H9 (cell line): Measurements from ENCODE around the gene DMRT1. TPM values are rescaled to one million over a fixed set of nuclear protein-coding genes. Genes with fewer than 3 reads are reported as not detected.

Source experiments
- DNase-seq: peaks from one replicate; pipeline ENCODE4 v3.0.0-alpha.2; 2017
- H2AFZ ChIP-seq: one replicate; pipeline ENCODE4 v1.6.1; 2013; ENCODE audit warnings: mild to moderate bottlenecking, low read length, control low read depth, moderate library complexity
- H2AK5ac ChIP-seq: 2 replicates; pipeline ENCODE4 v1.6.1; 2013; ENCODE audit warnings: low read length, control low read depth, mixed read lengths; ENCODE audit not compliant: insufficient read length
- H2BK120ac ChIP-seq: one replicate; pipeline ENCODE4 v1.6.1; 2013; ENCODE audit warnings: low read depth, mild to moderate bottlenecking, low read length, control low read depth, inconsistent platforms; ENCODE audit not compliant: poor library complexity, severe bottlenecking
- H2BK12ac ChIP-seq: 2 replicates; pipeline ENCODE4 v1.6.1; 2013; ENCODE audit warnings: low read length, control low read depth, mixed read lengths, low read depth; ENCODE audit not compliant: insufficient read length
- H2BK15ac ChIP-seq: 2 replicates; pipeline ENCODE4 v1.6.1; 2013; ENCODE audit warnings: low read depth, low read length, control low read depth
- H2BK20ac ChIP-seq: one replicate; pipeline ENCODE4 v1.6.1; 2013; ENCODE audit warnings: low read depth, mild to moderate bottlenecking, low read length, control low read depth, inconsistent platforms; ENCODE audit not compliant: poor library complexity, severe bottlenecking
- H2BK5ac ChIP-seq: 2 replicates; pipeline ENCODE4 v1.6.1; 2013; ENCODE audit warnings: low read length, control low read depth, mixed read lengths; ENCODE audit not compliant: insufficient read length
- H3K14ac ChIP-seq: 2 replicates; pipeline ENCODE4 v1.6.1; 2013; ENCODE audit warnings: low read length, control low read depth; ENCODE audit not compliant: insufficient read depth
- H3K18ac ChIP-seq: 2 replicates; pipeline ENCODE4 v1.6.1; 2013; ENCODE audit warnings: low read depth, mild to moderate bottlenecking, mixed read lengths, low read length, control low read depth; ENCODE audit not compliant: insufficient read length
- H3K23ac ChIP-seq: 2 replicates; pipeline ENCODE4 v1.6.1; 2013; ENCODE audit warnings: low read length, control low read depth, mixed read lengths, low read depth; ENCODE audit not compliant: insufficient read length
- H3K23me2 ChIP-seq: 2 replicates; pipeline ENCODE4 v1.6.1; 2013; ENCODE audit warnings: low read depth, mild to moderate bottlenecking, mixed read lengths, low read length, control low read depth; ENCODE audit not compliant: insufficient read length, poor library complexity, severe bottlenecking
- H3K27ac ChIP-seq: 2 replicates; pipeline ENCODE4 v1.5.1; 2013; ENCODE audit warnings: low read length, control low read depth, mixed read lengths, low read depth; ENCODE audit not compliant: insufficient read length
- H3K27me3 ChIP-seq: 2 replicates; pipeline ENCODE4 v1.6.1; 2013; ENCODE audit warnings: low read length, control low read depth, inconsistent platforms; ENCODE audit not compliant: insufficient read depth
- H3K4ac ChIP-seq: 2 replicates; pipeline ENCODE4 v1.6.1; 2013; ENCODE audit warnings: low read depth, mild to moderate bottlenecking, control low read depth, inconsistent platforms, low read length, moderate library complexity
- H3K4me1 ChIP-seq: 2 replicates; pipeline ENCODE4 v1.6.1; 2013; ENCODE audit warnings: low read length, control low read depth, inconsistent platforms; ENCODE audit not compliant: insufficient read depth
- H3K4me2 ChIP-seq: 2 replicates; pipeline ENCODE4 v1.6.1; 2013; ENCODE audit warnings: low read length, control low read depth, mixed read lengths; ENCODE audit not compliant: insufficient read length, insufficient read depth
- H3K56ac ChIP-seq: 2 replicates; pipeline ENCODE4 v1.6.1; 2013; ENCODE audit warnings: low read depth, mild to moderate bottlenecking, mixed read lengths, low read length, control low read depth; ENCODE audit not compliant: insufficient read length
- H3K79me1 ChIP-seq: 2 replicates; pipeline ENCODE4 v1.6.1; 2013; ENCODE audit warnings: low read depth, mild to moderate bottlenecking, moderate library complexity, low read length, control low read depth, inconsistent platforms; ENCODE audit not compliant: insufficient read depth, poor library complexity, severe bottlenecking
- H3K79me2 ChIP-seq: 2 replicates; pipeline ENCODE4 v1.6.1; 2013; ENCODE audit warnings: low read length, control low read depth, inconsistent platforms; ENCODE audit not compliant: insufficient read depth
- H3K9ac ChIP-seq: 2 replicates; pipeline ENCODE4 v1.6.1; 2013; ENCODE audit warnings: low read length, control low read depth, mixed read lengths; ENCODE audit not compliant: insufficient read length; ENCODE audit errors: extremely low read depth
- H3K9me3 ChIP-seq: one replicate; pipeline ENCODE4 v1.6.1; 2013; ENCODE audit warnings: low read depth, low read length, inconsistent platforms; ENCODE audit not compliant: control insufficient read depth
- H3T11ph ChIP-seq: one replicate; pipeline ENCODE4 v1.6.1; 2013; ENCODE audit warnings: mild to moderate bottlenecking, low read length, control low read depth, inconsistent platforms
- H4K20me1 ChIP-seq: one replicate; pipeline ENCODE4 v1.6.1; 2013; ENCODE audit not compliant: control insufficient read depth, insufficient read length, insufficient read depth
- H4K5ac ChIP-seq: 2 replicates; pipeline ENCODE4 v1.6.1; 2013; ENCODE audit warnings: low read depth, mild to moderate bottlenecking, mixed read lengths, low read length, control low read depth; ENCODE audit not compliant: insufficient read length
- H4K8ac ChIP-seq: replicated peaks from 2 replicates; pipeline ENCODE4 v1.6.1; 2013; ENCODE audit warnings: low read length, control low read depth, mixed read lengths, low read depth; ENCODE audit not compliant: insufficient read length
- H4K91ac ChIP-seq: 2 replicates; pipeline ENCODE4 v1.6.1; 2013; ENCODE audit warnings: low read depth, mild to moderate bottlenecking, moderate library complexity, mixed read lengths, low read length, control low read depth; ENCODE audit not compliant: insufficient read length
- H3K27ac Mint-ChIP-seq, 3 experiments: 2 replicates in 2 of 3; 3 replicates in 1 of 3; pipeline ENCODE4 v1.8.0; 2020 to 2021; ENCODE audit warnings: mixed read lengths in 3 of 3, mild to moderate bottlenecking in 1 of 3, moderate library complexity in 1 of 3
- H3K27me3 Mint-ChIP-seq: 2 replicates; pipeline ENCODE4 v1.8.0; 2021; ENCODE audit warnings: low read depth, mild to moderate bottlenecking, moderate library complexity, mixed read lengths
- H3K36me3 Mint-ChIP-seq, 3 experiments: 2 replicates in 2 of 3; 3 replicates in 1 of 3; pipeline ENCODE4 v1.8.0; 2020 to 2021; ENCODE audit warnings: low read depth in 3 of 3, mixed read lengths in 3 of 3; ENCODE audit not compliant: insufficient read depth in 1 of 3
- H3K4me1 Mint-ChIP-seq, 2 experiments: 2 replicates each; pipeline ENCODE4 v1.8.0; 2020; ENCODE audit warnings: mixed read lengths in 2 of 2
- H3K4me3 Mint-ChIP-seq, 2 experiments: 2 replicates in 1 of 2; 3 replicates in 1 of 2; pipeline ENCODE4 v1.8.0; 2020 to 2021; ENCODE audit warnings: mild to moderate bottlenecking in 2 of 2, mixed read lengths in 2 of 2, moderate library complexity in 1 of 2
- H3K9me3 Mint-ChIP-seq, 2 experiments: 2 replicates in 1 of 2; 3 replicates in 1 of 2; pipeline ENCODE4 v1.8.0; 2020; ENCODE audit warnings: mild to moderate bottlenecking in 2 of 2, mixed read lengths in 2 of 2, moderate library complexity in 1 of 2
- CTCF ChIP-seq: fragments of 200-600 bp; sonication (generic); conservative IDR thresholded peaks from 3 replicates; pipeline ENCODE4 v1.8.0; 2021; ENCODE audit warnings: antibody characterized with exemption, mild to moderate bottlenecking
- WGBS: extraction: QIAGEN DNeasy Blood & Tissue Kit; methylation state at CpG from one replicate; pipeline ENCODE4 v1.1.7; 2013; ENCODE audit warnings: missing lambda C conversion rate, low lambda C conversion rate, mixed read lengths; ENCODE audit not compliant: insufficient read length; ENCODE audit errors: extremely low coverage; 5-methylcytosine and 5-hydroxymethylcytosine counted together
- total RNA-seq: library from RNA; stranded (reverse); gene quantifications from 2 replicates; pipeline ENCODE4 v1.2.1, GENCODE V29; 2021

DMRT1 gene
- total RNA-seq, 1 experiment from 2014 or later: not detected

DNA sequence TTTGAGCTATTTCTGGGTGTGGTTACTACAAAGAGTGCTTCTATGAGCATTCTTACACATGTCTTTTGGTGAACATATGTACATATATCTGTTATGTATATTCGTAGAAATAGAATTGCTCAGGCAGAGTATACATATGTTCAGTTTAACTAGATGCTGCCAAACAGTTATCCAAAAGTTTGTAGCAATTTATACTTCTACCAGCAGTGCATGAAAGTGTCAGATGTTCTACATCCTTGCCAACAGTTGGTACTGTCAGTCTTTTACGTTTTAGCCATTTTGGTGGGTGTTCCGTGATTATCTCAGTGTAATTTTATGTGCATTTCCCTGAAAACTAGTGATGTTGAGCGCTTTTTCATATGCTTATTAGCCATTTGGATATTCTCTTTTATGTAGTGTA is 172.7 kb downstream of the DMRT1 start:
- Histone ChIP-seq H3K79me1 (no peaks in the 10 kb centered on the region), H2BK5ac (no peak overlapping the region), H3K18ac (no peak overlapping the region), H3T11ph (no peak overlapping the region), H3K4me2 (no peak overlapping the region), H2BK15ac (no peak overlapping the region), H3K23me2 (no peaks in the 10 kb centered on the region), H4K5ac (no peak overlapping the region), H2BK120ac (no peak overlapping the region), H4K8ac (no peak overlapping the region), H2BK20ac (no peak overlapping the region), H3K4ac (no peak overlapping the region), H3K9ac (no peak overlapping the region), H3K23ac (no peak overlapping the region), H3K79me2 (no peaks in the 10 kb centered on the region), H3K4me1 (0 out of 2 replicates have a peak, but pooled peaks cover 2% of the 10 kb centered on the region), H4K91ac (no peak overlapping the region), H3K27ac (no peak overlapping the region), H3K56ac (no peak overlapping the region), H3K27me3 (no peaks in the 10 kb centered on the region), H2AFZ (no peak overlapping the region), H3K14ac (no peak overlapping the region), H2BK12ac (no peak overlapping the region), H2AK5ac (no peak overlapping the region), H3K9me3 (no peaks in the 10 kb centered on the region), H4K20me1 (no peaks in the 10 kb centered on the region)
- no peak overlapping the region for H3K27ac Mint-ChIP-seq
- no peaks in the 10 kb centered on the region for H3K36me3 Mint-ChIP-seq
- H3K4me1 Mint-ChIP-seq: peaks cover 0 to 8% of the 10 kb centered on the region in 2 experiments; a peak in 2 of 4 replicates
- WGBS: no CpG with 5 or more reads among the region's 4 CpGs
- no peak for TF ChIP-seq CTCF
- H3K27me3 Mint-ChIP-seq: peaks cover 34% of the 10 kb centered on the region
- no peak overlapping the region for H3K4me3 Mint-ChIP-seq
- H3K9me3 Mint-ChIP-seq: peaks cover 0 to 9% of the 10 kb centered on the region in 2 experiments; a peak in 2 of 5 replicates
- DNase-seq: no peak
